SKM-1 treated with dmso at 0.1 percent for 144 hours (cell line): ENCODE measurements around the gene BET1.

Experiments
- DNase-seq: peaks from one replicate; lab custom pipeline; 2025; ENCODE audit not compliant: unreplicated experiment; lab: John Stamatoyannopoulos, UW

The BET1 gene

GRCh38 chr7:94015538-94015937 lies 11.4 kb upstream of the BET1 start:
- no peak for DNase-seq

- no peak for DNase-seq
These were observed 8.6 kb upstream of the BET1 start for GRCh38 chr7:94012746-94013145.

GRCh38 chr7:94011714-94012353 lies 7.7 kb upstream of the BET1 start:
- DNase-seq, result no peak

- no peak for DNase-seq
These were observed 4.4 kb upstream of the BET1 start for GRCh38 chr7:94008537-94008936.

DNA sequence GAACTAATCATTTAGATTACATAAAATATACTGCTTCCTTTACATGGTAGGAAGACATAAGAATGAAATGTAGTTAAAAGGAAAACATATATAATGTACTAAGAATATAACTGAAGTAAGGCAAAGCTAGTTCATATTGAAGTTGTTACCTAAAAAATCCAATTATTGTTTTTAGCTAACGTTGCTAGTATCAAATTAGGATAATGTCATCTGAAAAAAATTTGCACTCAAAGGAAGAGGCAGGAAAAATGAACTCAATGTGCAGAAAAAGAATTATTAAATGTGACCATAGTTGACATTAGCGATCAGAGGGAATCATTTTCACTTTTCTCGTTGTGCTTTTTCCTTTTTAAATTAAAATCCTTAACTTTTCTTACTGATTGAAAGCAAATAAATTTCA lies 1.6 kb upstream of the BET1 start:
- no peak for DNase-seq

DNA sequence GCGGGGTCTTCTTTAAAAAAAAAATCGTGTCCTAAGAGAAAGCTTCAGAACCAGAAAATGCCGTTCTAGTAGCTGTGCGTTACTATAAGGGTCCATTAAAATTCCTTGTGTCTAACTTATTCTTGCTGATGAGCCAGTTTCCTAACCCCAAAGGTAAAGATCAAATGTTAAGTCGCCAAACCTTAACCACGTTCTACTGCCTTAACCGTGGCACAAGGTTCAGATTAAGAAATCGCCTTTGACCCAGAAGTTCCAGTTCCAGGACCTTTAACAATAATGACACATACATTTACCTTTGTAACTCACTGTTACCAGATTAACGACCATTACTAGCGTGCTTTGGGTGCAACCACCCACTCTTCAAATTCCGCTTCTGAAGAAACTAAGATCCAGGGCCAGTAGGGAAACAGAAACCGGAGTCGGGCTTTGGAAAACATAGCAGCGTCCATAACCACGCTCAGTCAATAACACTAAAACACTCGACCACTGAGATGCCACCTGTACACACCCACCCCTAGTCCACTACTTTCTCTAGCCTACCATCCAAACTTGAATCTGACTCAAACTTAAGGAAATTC lies 620 bp downstream of the BET1 start:
- no peak for DNase-seq

DNA sequence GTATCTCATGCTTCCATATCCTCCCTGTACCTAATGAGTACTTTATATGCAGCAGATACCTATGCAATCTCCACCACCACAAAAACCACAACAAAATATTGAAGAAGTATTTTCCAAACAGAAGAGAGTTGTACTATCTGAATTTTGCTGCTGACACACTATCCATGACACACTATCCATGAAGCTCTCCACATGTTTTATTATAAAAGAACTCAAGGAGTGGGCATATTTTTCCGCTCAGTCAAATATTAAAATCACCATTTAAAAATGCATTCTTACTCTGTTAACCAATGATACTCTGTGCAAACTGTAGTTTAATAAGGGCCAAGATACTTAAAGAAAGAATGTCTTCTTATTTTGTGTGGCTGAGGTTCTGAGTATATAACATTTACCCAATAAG lies 2.8 kb downstream of the BET1 start:
- no peak for DNase-seq

GRCh38 chr7:93997868-93998267 lies 6.3 kb downstream of the BET1 start:
- no peak for DNase-seq

- no peak for DNase-seq
These were observed 11.6 kb downstream of the BET1 start for GRCh38 chr7:93992421-93993110.

- no peak for DNase-seq
These were observed 16.9 kb downstream of the BET1 start for GRCh38 chr7:93987297-93987696.

GRCh38 chr7:93985101-93985500 lies 19.1 kb downstream of the BET1 start:
- DNase-seq, result no peak

- no peak for DNase-seq
These were observed 20.1 kb downstream of the BET1 start for GRCh38 chr7:93984024-93984423.

GRCh38 chr7:93981480-93981874 lies 22.7 kb downstream of the BET1 start:
- no peak for DNase-seq

- DNase-seq, result no peak
These were observed 23.2 kb downstream of the BET1 start for GRCh38 chr7:93980744-93981479.

GRCh38 chr7:93977211-93977950 lies 26.8 kb downstream of the BET1 start:
- DNase-seq, result no peak

- DNase-seq, result no peak
These were observed 31.0 kb downstream of the BET1 start for GRCh38 chr7:93973134-93973533.

DNA sequence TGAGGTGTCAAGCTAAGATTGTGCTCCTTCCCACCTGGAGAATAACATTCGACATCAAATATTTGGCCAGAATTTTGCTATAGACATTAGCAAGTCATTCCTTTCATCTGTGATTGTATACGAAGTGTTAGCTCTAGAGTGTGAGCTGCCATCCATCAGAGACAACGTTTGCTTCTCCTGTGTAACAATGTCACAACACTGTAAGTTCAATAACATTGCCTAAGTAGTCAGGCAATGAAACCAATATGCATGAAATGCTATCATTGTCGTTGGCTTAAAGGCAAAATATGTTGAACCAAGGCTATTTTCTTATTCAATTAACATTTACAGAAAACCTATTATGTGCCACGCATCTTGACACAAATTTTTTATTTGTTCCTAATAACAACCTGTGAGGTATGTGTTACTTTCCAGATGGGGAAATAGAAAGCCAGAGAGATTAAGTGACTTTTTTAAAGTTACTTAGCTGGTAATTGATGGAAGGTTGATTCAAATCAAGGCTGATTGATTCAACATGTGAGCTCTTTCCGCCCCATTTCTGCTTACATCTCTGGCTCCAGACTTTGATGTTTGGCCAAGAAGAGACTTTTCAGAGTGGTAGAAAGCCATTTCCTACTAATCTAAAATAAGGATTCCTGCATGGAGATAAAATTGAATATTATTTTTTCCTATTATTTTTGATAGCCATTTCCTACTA lies 32.0 kb downstream of the BET1 start:
- DNase-seq, result no peak

GRCh38 chr7:93968911-93969620 lies 35.1 kb downstream of the BET1 start:
- no peak for DNase-seq

DNA sequence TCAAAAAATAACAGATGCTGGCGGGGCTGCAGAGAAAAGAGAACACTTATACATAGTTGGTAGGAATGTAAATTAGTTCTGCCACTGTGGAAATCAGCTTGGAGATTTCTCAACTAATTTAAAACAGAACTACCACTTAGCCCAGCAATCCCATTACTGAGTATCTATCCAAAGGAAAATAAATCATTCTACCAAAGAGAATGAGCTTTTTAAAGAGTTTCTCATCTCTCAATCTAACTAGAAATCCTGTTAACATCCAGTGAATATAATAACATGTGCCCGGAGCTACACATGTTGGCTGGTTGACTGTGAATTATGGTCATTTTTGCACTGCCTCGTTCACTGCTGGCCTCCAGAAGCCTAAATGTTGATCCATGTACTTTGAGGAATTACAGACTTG lies 39.3 kb downstream of the BET1 start:
- no peak for DNase-seq

GRCh38 chr7:93964262-93964661 lies 39.9 kb downstream of the BET1 start:
- DNase-seq, result no peak
